Epithelial cell of esophagus (primary cell): ENCODE data around the gene DOK7.

Experiments used
- DNase-seq: peaks from one replicate; pipeline ENCODE4 v3.0.0; 2010; ENCODE audit warnings: low read depth
- H3K4me3 ChIP-seq: 2 replicates; pipeline ENCODE4 v1.5.1; 2011; ENCODE audit warnings: mild to moderate bottlenecking, low read length, control low read depth
- TF ChIP-seq, protein P1 (sequence below): IDR thresholded peaks from 2 replicates; pipeline ENCODE4 v1.5.1; 2011; ENCODE audit warnings: low read depth, mild to moderate bottlenecking, low read length, control low read depth, inconsistent platforms; ENCODE audit not compliant: insufficient read depth; ENCODE audit errors: missing control alignments

DOK7 gene

DNA sequence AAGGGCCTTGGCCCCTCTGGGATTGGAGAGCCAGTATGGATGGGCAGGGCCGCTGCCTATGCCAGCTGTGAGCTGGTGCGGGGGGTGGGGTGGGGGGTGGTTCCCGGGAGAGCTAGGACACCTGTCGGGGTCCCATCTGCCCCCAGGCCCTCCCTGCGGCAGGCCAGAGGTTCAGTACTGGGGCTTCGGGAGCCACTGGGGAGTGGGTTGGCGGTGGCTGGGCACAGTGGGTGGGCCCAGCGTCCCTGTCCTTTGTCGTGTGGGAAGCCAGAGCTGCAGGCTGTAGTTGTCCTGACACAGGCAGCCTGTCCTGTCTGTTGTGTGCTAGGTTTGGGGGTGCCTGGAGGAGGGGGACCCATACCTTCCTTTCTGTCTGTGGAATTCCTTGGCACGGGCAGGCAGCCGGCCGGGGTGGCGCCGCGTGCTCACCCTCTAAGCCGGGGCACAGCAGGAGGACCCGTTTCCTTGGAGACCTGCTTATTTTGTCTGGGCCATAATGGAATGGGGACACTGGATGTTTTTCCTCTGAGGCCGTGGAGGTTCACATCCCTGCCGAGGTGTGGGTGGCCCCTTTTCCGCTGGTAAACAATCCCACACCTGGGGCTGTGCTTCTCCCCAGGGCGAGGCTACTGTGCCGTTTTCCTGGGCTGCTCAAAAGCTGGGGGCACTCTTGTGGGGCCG, 14.8 kb downstream of the DOK7 start:
- no peak overlapping the region for H3K4me3 ChIP-seq
- TF ChIP-seq, protein P1, sequence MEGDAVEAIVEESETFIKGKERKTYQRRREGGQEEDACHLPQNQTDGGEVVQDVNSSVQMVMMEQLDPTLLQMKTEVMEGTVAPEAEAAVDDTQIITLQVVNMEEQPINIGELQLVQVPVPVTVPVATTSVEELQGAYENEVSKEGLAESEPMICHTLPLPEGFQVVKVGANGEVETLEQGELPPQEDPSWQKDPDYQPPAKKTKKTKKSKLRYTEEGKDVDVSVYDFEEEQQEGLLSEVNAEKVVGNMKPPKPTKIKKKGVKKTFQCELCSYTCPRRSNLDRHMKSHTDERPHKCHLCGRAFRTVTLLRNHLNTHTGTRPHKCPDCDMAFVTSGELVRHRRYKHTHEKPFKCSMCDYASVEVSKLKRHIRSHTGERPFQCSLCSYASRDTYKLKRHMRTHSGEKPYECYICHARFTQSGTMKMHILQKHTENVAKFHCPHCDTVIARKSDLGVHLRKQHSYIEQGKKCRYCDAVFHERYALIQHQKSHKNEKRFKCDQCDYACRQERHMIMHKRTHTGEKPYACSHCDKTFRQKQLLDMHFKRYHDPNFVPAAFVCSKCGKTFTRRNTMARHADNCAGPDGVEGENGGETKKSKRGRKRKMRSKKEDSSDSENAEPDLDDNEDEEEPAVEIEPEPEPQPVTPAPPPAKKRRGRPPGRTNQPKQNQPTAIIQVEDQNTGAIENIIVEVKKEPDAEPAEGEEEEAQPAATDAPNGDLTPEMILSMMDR, result no peak
- DNase-seq, result no peak

DNA sequence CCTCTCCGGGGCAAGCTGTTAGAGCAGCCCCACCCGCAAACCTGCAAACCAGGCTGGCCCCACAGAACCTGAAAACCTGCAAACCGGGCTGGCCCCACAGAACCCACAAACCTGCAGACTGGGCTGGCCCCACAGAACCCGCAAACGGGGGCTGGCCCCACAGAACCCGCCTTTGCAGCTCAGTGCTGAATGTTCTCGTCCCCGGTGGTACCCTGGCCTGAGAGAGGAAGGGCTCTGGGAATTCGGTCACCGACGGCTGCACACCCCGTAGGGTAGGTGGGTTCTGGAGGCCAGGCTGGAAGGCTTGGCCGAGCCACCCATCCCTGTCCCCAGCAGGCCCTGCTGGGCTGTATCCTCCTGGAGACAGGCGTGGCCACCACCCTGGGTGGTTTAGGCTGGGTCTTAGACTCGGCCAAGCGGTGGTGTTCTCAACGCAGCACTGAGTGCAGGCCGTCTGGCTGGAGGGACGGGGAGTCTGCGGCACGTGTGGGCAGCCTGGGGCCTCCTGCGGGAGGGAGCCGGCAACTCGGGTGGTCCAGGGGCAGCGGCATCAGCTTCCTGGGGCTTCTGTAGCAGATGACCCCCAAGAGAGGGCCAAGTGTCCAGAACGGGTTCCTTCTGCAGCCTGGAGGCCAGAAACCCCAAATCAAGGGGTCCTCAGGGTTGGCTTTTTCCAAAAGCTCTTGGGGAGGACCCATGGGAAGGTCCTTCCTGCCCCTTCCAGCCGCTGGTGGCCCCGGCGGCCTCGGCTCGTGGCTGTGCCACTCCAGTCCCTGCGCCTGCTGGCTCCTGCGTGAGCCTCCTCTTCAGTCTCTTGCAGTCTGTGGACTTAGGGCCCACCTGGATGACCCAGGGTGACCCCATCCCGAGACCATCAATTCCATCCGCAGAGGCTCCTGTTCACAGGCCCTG, 15.6 kb downstream of the DOK7 start:
- TF ChIP-seq, protein P1, result no peak
- no peak overlapping the region for H3K4me3 ChIP-seq

DNA sequence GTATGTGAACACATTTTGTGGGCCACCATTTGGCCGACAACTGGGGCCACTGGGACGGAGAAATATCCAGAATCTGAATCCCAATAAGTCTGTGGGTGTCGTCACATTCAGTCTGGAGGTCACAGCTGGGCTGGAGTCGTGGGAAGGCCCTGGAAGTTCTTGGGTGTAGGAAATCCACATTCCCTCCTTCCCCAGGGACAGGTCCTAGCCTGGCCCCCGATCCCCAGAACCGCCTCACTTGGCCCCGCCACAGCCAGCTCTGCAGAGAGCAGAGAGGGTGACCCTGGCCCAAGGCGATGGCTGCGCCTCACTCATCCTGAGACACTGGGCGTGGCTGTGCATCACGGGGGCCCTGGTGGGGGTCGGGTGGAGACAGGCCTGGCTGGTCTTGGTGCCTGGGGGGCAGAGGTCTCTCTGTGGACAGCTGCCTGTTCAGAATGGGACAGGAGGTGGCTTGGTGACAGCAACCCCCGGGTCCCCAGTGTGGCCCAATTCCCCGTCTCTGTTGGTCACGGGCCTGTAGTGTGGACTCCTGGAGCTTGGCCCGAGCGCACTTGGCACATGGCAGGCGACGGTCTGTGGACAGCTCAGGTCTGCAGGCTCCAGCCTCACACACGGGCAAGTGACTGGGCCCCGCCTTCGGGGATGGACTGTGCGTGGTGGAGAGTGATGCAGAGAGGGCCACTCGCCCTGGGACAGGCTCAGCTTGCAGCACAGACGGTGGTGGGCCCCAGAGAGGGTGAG, 16.4 kb downstream of the DOK7 start:
- TF ChIP-seq, protein P1, result no peak
- H3K4me3 ChIP-seq, result no peak overlapping the region
- no peak for DNase-seq

More for the DNA sequence above, 15.6 kb downstream of the DOK7 start:
- no peak for DNase-seq

DNA sequence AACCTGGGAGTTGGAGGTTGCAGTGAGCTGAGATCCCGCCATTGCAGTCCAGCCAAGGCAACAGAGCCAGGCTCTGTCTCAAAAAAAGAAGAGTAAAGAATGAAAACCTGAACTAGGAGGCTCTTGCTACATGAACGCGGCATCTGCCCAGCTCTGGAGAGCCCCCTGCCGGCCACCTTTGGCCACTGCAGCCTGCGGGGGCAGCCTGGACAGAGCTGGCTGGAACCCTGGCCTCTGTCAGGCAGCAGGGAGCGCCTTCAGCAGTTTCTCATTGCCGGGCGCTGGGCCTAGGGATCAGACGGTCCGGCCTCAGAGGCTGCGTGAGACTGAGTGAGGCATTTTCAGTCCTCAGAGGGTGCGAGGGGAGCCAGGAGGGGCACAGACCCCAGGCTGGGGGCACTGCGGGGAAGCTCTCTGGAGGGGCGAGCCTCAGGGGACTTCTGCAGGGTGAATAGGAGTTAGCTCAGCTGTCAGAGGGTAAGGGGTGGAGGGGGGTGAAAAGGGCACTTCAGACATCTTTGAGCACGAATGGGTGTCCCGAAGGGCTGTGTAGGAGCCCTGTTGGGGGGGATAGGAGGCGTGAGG, 17.5 kb downstream of the DOK7 start:
- peak; percentile 65 for DNase-seq
- no peak overlapping the region for H3K4me3 ChIP-seq
- TF ChIP-seq, protein P1, result peak; percentile 97

DNA sequence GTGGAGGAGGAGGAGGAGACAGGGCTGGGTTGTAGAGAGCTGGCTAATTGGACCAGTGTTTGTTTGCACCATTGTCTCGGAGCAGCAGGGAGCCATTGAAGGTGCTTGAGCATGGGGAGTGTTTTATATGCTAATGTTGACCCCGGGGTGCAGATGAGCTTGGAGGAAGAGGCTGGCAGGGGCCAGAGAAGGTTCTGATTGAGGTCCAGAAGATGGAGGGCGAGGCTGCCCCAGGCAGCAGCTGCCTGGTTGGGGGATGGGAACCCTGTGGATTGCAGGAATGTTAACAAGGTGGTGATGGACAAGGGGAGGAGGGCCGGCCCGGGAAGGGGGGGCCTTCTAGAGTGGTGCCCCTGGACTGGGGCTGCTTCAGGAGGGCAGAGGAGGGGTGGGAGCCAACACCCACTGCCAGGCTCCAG, 18.0 kb downstream of the DOK7 start:
- DNase-seq, result no peak
- H3K4me3 ChIP-seq, result no peak overlapping the region
- TF ChIP-seq, protein P1, result no peak

DNA sequence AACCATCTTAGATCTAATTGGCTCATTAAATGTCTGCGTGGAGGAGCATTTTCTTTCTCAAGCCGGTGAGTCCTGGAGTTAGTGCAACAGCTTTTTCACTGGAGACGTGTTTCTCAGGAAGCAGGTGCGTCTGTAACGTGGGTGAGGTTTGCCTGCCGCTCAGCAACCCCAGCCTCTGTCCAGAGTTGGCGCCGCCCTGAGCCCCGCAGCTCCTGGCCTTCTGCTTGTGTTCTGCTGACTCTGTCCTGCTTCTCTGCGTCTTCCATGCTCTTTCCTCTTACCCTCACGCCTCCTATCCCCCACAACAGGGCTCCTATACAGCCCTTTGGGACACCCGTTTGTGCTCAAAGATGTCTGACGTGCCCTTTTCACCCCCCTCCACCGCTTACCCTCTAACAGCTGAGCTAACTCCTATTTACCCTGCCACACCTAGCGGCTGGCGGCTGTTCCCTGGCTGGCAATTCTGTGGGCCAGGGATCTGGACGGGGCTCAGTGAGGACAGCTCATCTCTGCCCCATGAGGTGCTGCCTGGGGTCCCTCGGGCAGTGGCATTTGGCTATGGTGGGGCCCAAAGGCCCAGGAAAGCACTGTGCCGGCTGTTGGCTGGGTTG, 18.8 kb downstream of the DOK7 start:
- DNase-seq, result no peak
- H3K4me3 ChIP-seq, result no peak overlapping the region
- TF ChIP-seq, protein P1, result no peak
